IMR-90 (cell line): ENCODE data around the gene PPP1R16B. TPM values are rescaled to one million over a fixed set of nuclear protein-coding genes. Genes with fewer than 3 reads are reported as not detected.

ENCODE experiments used
- ATAC-seq: fragments of 200-7000 bp; cut with Tn5 transposase; 2 replicates; pipeline ENCODE4 v1.9.1; 2020; ENCODE audit warnings: low read depth, mild to moderate bottlenecking, moderate library complexity
- BruUV-seq: library from RNA; stranded (reverse); fragments of 400-500 nt; replicated peaks from 2 replicates; lab custom pipeline; 2021; lab: Mats Ljungman, UMichigan
- CTCF ChIA-PET: fragments of 300-600 bp; formaldehyde crosslinking; extraction: SDS; loops from one replicate; lab custom pipeline; 2021; ENCODE audit warnings: antibody characterized with exemption; lab: Yijun Ruan, JAX
- POLR2A ChIA-PET: fragments of 300-600 bp; sonication (Branson Sonifier 250); formaldehyde crosslinking; loops from one replicate; lab custom pipeline; 2022; ENCODE audit warnings: antibody characterized with exemption; ENCODE audit not compliant: unreplicated experiment; lab: Charles Lee
- DNase-seq: peaks from one replicate; pipeline ENCODE4 v3.0.0; 2013
- H2AFZ ChIP-seq: replicated peaks from 2 replicates; pipeline ENCODE3; 2013; ENCODE audit warnings: low read length, mild to moderate bottlenecking; ENCODE audit not compliant: poor library complexity
- H2AK5ac ChIP-seq: 2 replicates; pipeline ENCODE4 v1.6.1; 2013; ENCODE audit warnings: low read depth, low read length, inconsistent platforms
- H2AK9ac ChIP-seq: replicated peaks from 2 replicates; pipeline ENCODE3; 2013; ENCODE audit warnings: mild to moderate bottlenecking, low read depth, low read length, moderate library complexity; ENCODE audit not compliant: poor library complexity
- H2BK120ac ChIP-seq: 2 replicates; pipeline ENCODE4 v1.6.1; 2013; ENCODE audit warnings: low read depth, low read length, inconsistent platforms
- H2BK15ac ChIP-seq: 3 replicates; pipeline ENCODE4 v1.6.1; 2013; ENCODE audit warnings: low read depth, low read length, inconsistent platforms
- H2BK20ac ChIP-seq: 2 replicates; pipeline ENCODE4 v1.6.1; 2013; ENCODE audit warnings: low read depth, mild to moderate bottlenecking, inconsistent platforms, low read length, moderate library complexity
- H2BK5ac ChIP-seq: 2 replicates; pipeline ENCODE4 v1.6.1; 2013; ENCODE audit warnings: mild to moderate bottlenecking, low read depth, low read length, inconsistent platforms; ENCODE audit not compliant: poor library complexity, severe bottlenecking
- H3K14ac ChIP-seq: replicated peaks from 2 replicates; pipeline ENCODE4 v1.6.1; 2013; ENCODE audit warnings: low read depth, low read length, inconsistent platforms
- H3K18ac ChIP-seq: 2 replicates; pipeline ENCODE4 v1.6.1; 2013; ENCODE audit warnings: low read depth, low read length, control low read depth
- H3K23ac ChIP-seq: 2 replicates; pipeline ENCODE4 v1.6.1; 2013; ENCODE audit warnings: low read depth, low read length, inconsistent platforms
- H3K27ac ChIP-seq: 2 replicates; pipeline ENCODE4 v1.5.1; 2013; ENCODE audit warnings: mild to moderate bottlenecking, control low read depth, low read length; ENCODE audit not compliant: insufficient read depth
- H3K27me3 ChIP-seq: 2 replicates; pipeline ENCODE4 v1.6.1; 2013; ENCODE audit warnings: low read length; ENCODE audit not compliant: control insufficient read depth, insufficient read depth
- H3K36me3 ChIP-seq: 2 replicates; pipeline ENCODE4 v1.6.1; 2013; ENCODE audit warnings: low read length, mixed read lengths; ENCODE audit not compliant: control insufficient read depth, insufficient read depth
- H3K4ac ChIP-seq: 2 replicates; pipeline ENCODE4 v1.6.1; 2013; ENCODE audit warnings: low read depth, low read length, inconsistent platforms
- H3K4me1 ChIP-seq: 2 replicates; pipeline ENCODE4 v1.6.1; 2013; ENCODE audit warnings: low read length, mixed read lengths; ENCODE audit not compliant: control insufficient read depth, insufficient read depth
- H3K4me2 ChIP-seq: 2 replicates; pipeline ENCODE4 v1.6.1; 2013; ENCODE audit warnings: low read depth, mild to moderate bottlenecking, control low read depth, low read length, moderate library complexity
- H3K4me3 ChIP-seq: 2 replicates; pipeline ENCODE4 v1.5.1; 2013; ENCODE audit warnings: low read depth, mild to moderate bottlenecking, control low read depth, low read length, moderate library complexity; ENCODE audit not compliant: insufficient read depth
- H3K56ac ChIP-seq: 2 replicates; pipeline ENCODE4 v1.6.1; 2013; ENCODE audit warnings: low read length, inconsistent platforms; ENCODE audit not compliant: insufficient read depth; ENCODE audit errors: extremely low read depth
- H3K79me1 ChIP-seq, 2 experiments: 2 replicates each; pipeline ENCODE4 v1.6.1; 2013; ENCODE audit warnings: low read length in 2 of 2, inconsistent platforms in 1 of 2, low read depth in 1 of 2
- H3K9ac ChIP-seq: 2 replicates; pipeline ENCODE4 v1.6.1; 2013; ENCODE audit warnings: low read depth, low read length, control low read depth
- H3K9me1 ChIP-seq: 2 replicates; pipeline ENCODE4 v1.6.1; 2013; ENCODE audit warnings: low read length, inconsistent platforms; ENCODE audit not compliant: insufficient read depth
- H3K9me3 ChIP-seq: 2 replicates; pipeline ENCODE4 v1.6.1; 2013; ENCODE audit warnings: low read length; ENCODE audit not compliant: control insufficient read depth, insufficient read depth
- H4K20me1 ChIP-seq: 2 replicates; pipeline ENCODE4 v1.6.1; 2013; ENCODE audit warnings: low read length, inconsistent platforms; ENCODE audit not compliant: insufficient read depth
- H4K5ac ChIP-seq: 2 replicates; pipeline ENCODE4 v1.6.1; 2013; ENCODE audit warnings: mild to moderate bottlenecking, low read depth, low read length, control low read depth
- H4K8ac ChIP-seq, 2 experiments: 2 replicates each; pipeline ENCODE4 v1.6.1; 2013; ENCODE audit warnings: low read depth in 2 of 2, low read length in 2 of 2, control low read depth in 1 of 2, inconsistent platforms in 1 of 2
- H4K91ac ChIP-seq: 2 replicates; pipeline ENCODE4 v1.6.1; 2013; ENCODE audit warnings: low read depth, low read length, inconsistent platforms; ENCODE audit not compliant: insufficient read depth
- CEBPB ChIP-seq: IDR thresholded peaks from 2 replicates; pipeline ENCODE4 v1.6.1; 2012; ENCODE audit warnings: low read depth, low read length, improper control_type of control experiment
- CTCF ChIP-seq: conservative IDR thresholded peaks from 2 replicates; pipeline ENCODE4 v1.5.1; 2012; ENCODE audit warnings: mild to moderate bottlenecking, low read depth, low read length, improper control_type of control experiment
- FOS ChIP-seq: fragments of 150-350 bp; IDR thresholded peaks from 2 replicates; pipeline ENCODE4 v1.6.1; 2016; ENCODE audit warnings: low read depth, low read length
- MAFK ChIP-seq: IDR thresholded peaks from 2 replicates; pipeline ENCODE4 v1.6.1; 2012; ENCODE audit warnings: low read depth, low read length, improper control_type of control experiment
- MXI1 ChIP-seq: IDR thresholded peaks from 2 replicates; pipeline ENCODE4 v1.6.1; 2012; ENCODE audit warnings: low read depth, mild to moderate bottlenecking, low read length, moderate library complexity, borderline replicate concordance
- NFE2L2 ChIP-seq: fragments of 150-350 bp; IDR thresholded peaks from 2 replicates; pipeline ENCODE4 v1.6.1; 2016; ENCODE audit warnings: low read depth, mild to moderate bottlenecking, low read length
- POLR2A ChIP-seq: IDR thresholded peaks from 2 replicates; pipeline ENCODE4 v1.6.1; 2012; ENCODE audit warnings: mild to moderate bottlenecking, low read depth, low read length
- RFX5 ChIP-seq: IDR thresholded peaks from 2 replicates; pipeline ENCODE4 v1.8.0; 2012; ENCODE audit warnings: low read depth, mild to moderate bottlenecking, low read length, moderate library complexity
- SMC3 ChIP-seq: fragments of 150-350 bp; IDR thresholded peaks from 2 replicates; pipeline ENCODE4 v1.6.1; 2016; ENCODE audit warnings: low read depth, mild to moderate bottlenecking, antibody characterized with exemption, low read length, moderate library complexity
- USF2 ChIP-seq: fragments of 150-350 bp; IDR thresholded peaks from 2 replicates; pipeline ENCODE4 v1.6.1; 2017; ENCODE audit warnings: mild to moderate bottlenecking, antibody characterized with exemption, low read length, low read depth
- WGBS, 2 experiments: methylation state at CpG; one replicate each; pipeline versions ENCODE4 v1.1.5 to v1.1.7; 2013; ENCODE audit warnings: missing lambda C conversion rate in 2 of 2; ENCODE audit not compliant: insufficient read length in 1 of 2; ENCODE audit errors: extremely low coverage in 2 of 2; 5-methylcytosine and 5-hydroxymethylcytosine counted together
- dilution Hi-C: fragments of 300-500 bp; cut with HindIII; formaldehyde crosslinking; loops from one replicate; pipeline ENCODE4 v1.14.3; 2018; ENCODE audit warnings: low sequenced_read_pairs; ENCODE audit not compliant: unreplicated experiment
- in situ Hi-C: fragments of 300-500 bp; cut with MboI; formaldehyde crosslinking; loops from 3 replicates; pipeline ENCODE4 v1.14.3; 2019; ENCODE audit warnings: low sequenced_read_pairs, inconsistent platforms, mixed read lengths
- intact Hi-C: fragments of 100-400 bp; cut with micrococcal nuclease; formaldehyde crosslinking; loops from 2 replicates; pipeline ENCODE4 v1.10.0; 2022
- polyA plus RNA-seq, 3 experiments: library from polyadenylated mRNA; depleted of rRNA; stranded (reverse); fragments of >200 nt; gene quantifications; 2 replicates each; pipeline ENCODE4 v1.2.3, GENCODE V29; 2012; ENCODE audit warnings: low replicate concordance in 1 of 3
- total RNA-seq: library from RNA; depleted of rRNA; stranded (reverse); fragments of >200 nt; gene quantifications from 2 replicates; pipeline ENCODE4 v1.2.3, GENCODE V29; 2012

Gene PPP1R16B
- total and polyA plus RNA-seq, 2 of the 4 experiments (the other 2 are of a cell fraction) = not detected

GRCh38 chr20:38774167-38774566 lies 31.3 kb upstream of the PPP1R16B start:
- no peaks in the 10 kb centered on the region for H3K4me1 ChIP-seq
- CTCF ChIA-PET = no interaction called here
- no peak overlapping the region for H3K56ac ChIP-seq
- no TSS peak for BruUV-seq
- dilution Hi-C loops (no loop called here), intact Hi-C loops (no loop called here), in situ Hi-C loops (loop anchor here (25.0 kb wide), 1 partner anchor 263 kb away; no protein-coding TSS in a partner anchor)
- H3K18ac ChIP-seq = no peak overlapping the region
- no peak overlapping the region for H3K4me3 ChIP-seq
- no peak overlapping the region for H3K4me2 ChIP-seq
- H4K8ac ChIP-seq = no peak overlapping the region
- no peaks in the 10 kb centered on the region for H3K79me1 ChIP-seq
- no peak overlapping the region for H2AK5ac ChIP-seq
- H2BK15ac ChIP-seq = no peak overlapping the region
- H2AK9ac ChIP-seq = no peak overlapping the region
- POLR2A ChIA-PET = no interaction called here
- no peak overlapping the region for H3K14ac ChIP-seq
- no peak for DNase-seq
- peaks cover 16% of the 10 kb centered on the region for H3K36me3 ChIP-seq
- H2BK20ac ChIP-seq = no peak overlapping the region
- H3K9me1 ChIP-seq = peaks cover 1% of the 10 kb centered on the region; the same call in 1 of the 2 replicates
- no peaks in the 10 kb centered on the region for H3K9me3 ChIP-seq
- TF ChIP-seq CEBPB = no peak
- no peak for TF ChIP-seq RFX5
- TF ChIP-seq POLR2A = no peak
- TF ChIP-seq MXI1 = no peak
- no peak for TF ChIP-seq FOS
- no peak for TF ChIP-seq CTCF
- no peak for TF ChIP-seq NFE2L2
- TF ChIP-seq SMC3 = no peak
- TF ChIP-seq MAFK = no peak
- no peak for TF ChIP-seq USF2
- ATAC-seq = no peak
- H3K27ac ChIP-seq = no peak overlapping the region
- no peak overlapping the region for H3K23ac ChIP-seq
- H3K9ac ChIP-seq = no peak overlapping the region
- no peak overlapping the region for H2BK120ac ChIP-seq
- H3K27me3 ChIP-seq = no peaks in the 10 kb centered on the region
- no peak overlapping the region for H2BK5ac ChIP-seq
- H2AFZ ChIP-seq = no peak overlapping the region
- H4K91ac ChIP-seq = no peak overlapping the region
- WGBS, 2 experiments = no CpG with 5 or more reads among the region's 2 CpGs
- H4K20me1 ChIP-seq = no peaks in the 10 kb centered on the region
- no peak overlapping the region for H3K4ac ChIP-seq
- no peak overlapping the region for H4K5ac ChIP-seq
